ENCODE results near the gene STYXL1. TPM values are rescaled to one million over a fixed set of nuclear protein-coding genes. Genes with fewer than 3 reads are reported as not detected.

Gene STYXL1
- total RNA-seq, 2 donors from 2014 or later, result 69.8 to 72.0 TPM

GRCh38 chr7:76002139-76002538 lies 45.7 kb downstream of the STYXL1 start:
- no peak for TF ChIP-seq CTCF (conservative IDR thresholded peaks at IDR 0.05)
- no peak overlapping the region for H3K4me3 ChIP-seq (ENCODE audit: low read length)
- no peaks in the 10 kb centered on the region for H3K9me3 ChIP-seq (ENCODE audit: control insufficient read depth, low read length)
- no peak overlapping the region for H3K9ac ChIP-seq (ENCODE audit: extremely low read depth, low read length, poor library complexity, severe bottlenecking)
- DNase-seq, result no peak
- Mint-ChIP-seq H3K4me3 (no peak overlapping the region), H3K27me3 (ENCODE audit: insufficient read depth) (no peaks in the 10 kb centered on the region), H3K36me3 (ENCODE audit: low read depth) (peaks cover 51% of the 10 kb centered on the region), H3K27ac (no peak overlapping the region), H3K9me3 (no peaks in the 10 kb centered on the region), H3K4me1 (no peaks in the 10 kb centered on the region)
- H3K36me3 ChIP-seq (ENCODE audit: control insufficient read depth, insufficient read depth, low read length), result peaks cover 30% of the 10 kb centered on the region
- H3K4me1 ChIP-seq (ENCODE audit: control insufficient read depth, insufficient read depth, low read length), result no peaks in the 10 kb centered on the region
- WGBS, 2 experiments (ENCODE audit: insufficient coverage in 1 of 2, insufficient read length in 1 of 2), result 92% methylated on average over 4 to 6 of the region's 6 CpGs
- no peak overlapping the region for H3K27ac ChIP-seq (ENCODE audit: low read depth, low read length)
- H3K27me3 ChIP-seq (ENCODE audit: control insufficient read depth, insufficient read depth, low read length, poor library complexity, severe bottlenecking), result no peaks in the 10 kb centered on the region

- no peak overlapping the region for H3K27ac ChIP-seq (ENCODE audit: low read depth, low read length)
- Mint-ChIP-seq H3K9me3 (no peaks in the 10 kb centered on the region), H3K36me3 (ENCODE audit: low read depth) (peaks cover 58% of the 10 kb centered on the region), H3K27me3 (ENCODE audit: insufficient read depth) (no peaks in the 10 kb centered on the region), H3K27ac (no peak overlapping the region), H3K4me3 (no peak overlapping the region), H3K4me1 (no peaks in the 10 kb centered on the region)
- 94% methylated on average over 9 to 11 of the region's 11 CpGs for WGBS, 2 experiments (ENCODE audit: insufficient coverage in 1 of 2, insufficient read length in 1 of 2)
- H3K4me3 ChIP-seq (ENCODE audit: low read length), result no peak overlapping the region
- no peak for TF ChIP-seq CTCF (conservative IDR thresholded peaks at IDR 0.05)
- no peak for DNase-seq
- H3K9me3 ChIP-seq (ENCODE audit: control insufficient read depth, low read length), result no peaks in the 10 kb centered on the region
- H3K4me1 ChIP-seq (ENCODE audit: control insufficient read depth, insufficient read depth, low read length), result no peaks in the 10 kb centered on the region
- no peak overlapping the region for H3K9ac ChIP-seq (ENCODE audit: extremely low read depth, low read length, poor library complexity, severe bottlenecking)
- H3K36me3 ChIP-seq (ENCODE audit: control insufficient read depth, insufficient read depth, low read length), result peaks cover 40% of the 10 kb centered on the region
- no peaks in the 10 kb centered on the region for H3K27me3 ChIP-seq (ENCODE audit: control insufficient read depth, insufficient read depth, low read length, poor library complexity, severe bottlenecking)
Observed at GRCh38 chr7:76000566-76000965, 47.2 kb downstream of the STYXL1 start.

GRCh38 chr7:75998038-75998437 lies 49.8 kb downstream of the STYXL1 start:
- no peaks in the 10 kb centered on the region for H3K9me3 Mint-ChIP-seq
- no peak overlapping the region for H3K4me3 Mint-ChIP-seq
- peaks cover 3% of the 10 kb centered on the region for H3K4me1 Mint-ChIP-seq
- no peaks in the 10 kb centered on the region for H3K27me3 Mint-ChIP-seq (ENCODE audit: insufficient read depth)
- no peak overlapping the region for H3K27ac Mint-ChIP-seq
- Histone ChIP-seq H3K4me1 (ENCODE audit: control insufficient read depth, insufficient read depth, low read length) (peaks cover 6% of the 10 kb centered on the region), H3K9me3 (ENCODE audit: control insufficient read depth, low read length) (no peaks in the 10 kb centered on the region), H3K9ac (ENCODE audit: extremely low read depth, low read length, poor library complexity, severe bottlenecking) (no peak overlapping the region), H3K27me3 (ENCODE audit: control insufficient read depth, insufficient read depth, low read length, poor library complexity, severe bottlenecking) (no peaks in the 10 kb centered on the region), H3K4me3 (ENCODE audit: low read length) (no peak overlapping the region), H3K36me3 (ENCODE audit: control insufficient read depth, insufficient read depth, low read length) (peaks cover 27% of the 10 kb centered on the region), H3K27ac (ENCODE audit: low read depth, low read length) (no peak overlapping the region)
- no peak for TF ChIP-seq CTCF (conservative IDR thresholded peaks at IDR 0.05)
- 83 to 89% methylated on average over 1 of the region's 1 CpG for WGBS, 2 experiments (ENCODE audit: insufficient coverage in 1 of 2, insufficient read length in 1 of 2)
- H3K36me3 Mint-ChIP-seq (ENCODE audit: low read depth), result peaks cover 48% of the 10 kb centered on the region
- DNase-seq, result no peak
